Subcutaneous abdominal adipose tissue (tissue), 5 donors: ENCODE results near the gene GPBP1L1.
"Not testable (repeated sequence)": the region's sequence is repeated elsewhere in the genome, so short reads cannot be mapped to it uniquely, and the experiment has no call there.

Experiments used
- H3K27ac ChIP-seq: one replicate; pipeline ENCODE4 v1.7.0; 2013; ENCODE audit warnings: low read depth, mild to moderate bottlenecking, inconsistent platforms, low read length, moderate library complexity
- H3K27me3 ChIP-seq, 5 donors: one replicate each; pipeline ENCODE4 v1.7.0; 2013; ENCODE audit warnings: low read length in 5 of 5, inconsistent platforms in 1 of 5; ENCODE audit not compliant: control insufficient read depth in 5 of 5, insufficient read depth in 4 of 5
- H3K36me3 ChIP-seq, 5 donors: one replicate each; pipeline ENCODE4 v1.7.0; 2013; ENCODE audit warnings: low read length in 5 of 5; ENCODE audit not compliant: control insufficient read depth in 5 of 5, insufficient read depth in 5 of 5
- H3K4me1 ChIP-seq, 5 donors: one replicate each; pipeline ENCODE4 v1.7.0; 2013; ENCODE audit warnings: low read length in 5 of 5, mild to moderate bottlenecking in 3 of 5, moderate library complexity in 1 of 5; ENCODE audit not compliant: control insufficient read depth in 5 of 5, insufficient read depth in 5 of 5
- H3K4me3 ChIP-seq, 5 donors: one replicate each; pipeline ENCODE4 v1.7.0; 2013; ENCODE audit warnings: low read length in 5 of 5, low read depth in 1 of 5
- H3K9ac ChIP-seq, 5 donors: one replicate each; pipeline ENCODE4 v1.7.0; 2013; ENCODE audit warnings: low read length in 5 of 5, mild to moderate bottlenecking in 4 of 5, moderate library complexity in 3 of 5
- H3K9me3 ChIP-seq, 5 donors: one replicate each; pipeline ENCODE4 v1.7.0; 2013; ENCODE audit warnings: low read length in 5 of 5; ENCODE audit not compliant: control insufficient read depth in 5 of 5
- donor health status: healthy.
- donor health status: healthy.
- donor health status: healthy.
- donor health status: healthy.
- donor health status: healthy.

The GPBP1L1 gene

DNA sequence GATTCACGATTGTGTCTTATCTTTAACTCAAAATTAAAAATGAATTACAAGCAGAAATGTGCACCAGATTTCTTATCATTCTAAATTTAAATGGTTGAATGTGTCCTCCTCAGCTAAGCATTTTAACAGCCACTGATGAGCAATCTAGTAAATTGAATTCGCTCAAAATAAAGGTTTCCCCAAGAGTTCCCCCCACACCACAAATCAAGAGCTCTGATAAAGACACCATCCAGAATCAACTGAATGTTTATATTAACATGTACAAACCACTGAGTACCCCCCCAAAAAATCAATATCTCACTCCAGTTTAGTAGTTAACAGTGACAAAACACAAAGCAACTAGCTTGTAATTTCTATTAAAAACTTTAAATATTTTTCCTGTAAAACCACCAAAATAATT lies 1.9 kb downstream of the GPBP1L1 start:
- Histone ChIP-seq H3K36me3 (no peaks in the 10 kb centered on the region), H3K4me1 (peaks cover 5 to 67% (median 56%) of the 10 kb centered on the region in 5 donors), H3K27ac (no peak overlapping the region), H3K9ac (peak overlapping the region in 4 of 5 donors; percentile 96 to 99 (median 99)), H3K9me3 (no peaks in the 10 kb centered on the region), H3K27me3 (no peaks in the 10 kb centered on the region), H3K4me3 (peak overlapping the region in 2 of 5 donors; percentile 97 to 99)

DNA sequence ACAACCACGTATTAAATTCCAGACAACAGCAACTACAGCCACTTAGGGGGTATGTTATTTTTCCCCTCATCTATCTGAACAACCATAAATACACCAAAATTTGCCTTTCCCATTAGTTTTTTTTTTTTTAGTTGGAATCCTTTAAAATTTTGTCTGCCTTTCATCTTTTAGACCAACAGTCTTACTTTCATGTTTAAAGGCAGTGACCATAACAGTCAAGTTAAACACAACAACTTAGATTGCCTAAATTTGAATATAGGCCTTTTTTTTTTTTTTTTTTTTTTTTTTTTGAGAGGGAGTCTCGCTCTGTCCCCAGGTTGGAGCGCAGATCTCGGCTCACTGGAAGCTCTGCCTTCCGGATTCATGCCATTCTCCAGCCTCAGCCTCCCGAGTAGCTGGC lies 3.4 kb downstream of the GPBP1L1 start:
- Histone ChIP-seq H3K9me3 (no peaks in the 10 kb centered on the region), H3K9ac (peak overlapping the region in 1 of 5 donors; percentile 40), H3K4me1 (peaks cover 7 to 66% (median 56%) of the 10 kb centered on the region in 5 donors), H3K27me3 (no peaks in the 10 kb centered on the region), H3K36me3 (no peaks in the 10 kb centered on the region), H3K4me3 (no peak overlapping the region), H3K27ac (no peak overlapping the region)

DNA sequence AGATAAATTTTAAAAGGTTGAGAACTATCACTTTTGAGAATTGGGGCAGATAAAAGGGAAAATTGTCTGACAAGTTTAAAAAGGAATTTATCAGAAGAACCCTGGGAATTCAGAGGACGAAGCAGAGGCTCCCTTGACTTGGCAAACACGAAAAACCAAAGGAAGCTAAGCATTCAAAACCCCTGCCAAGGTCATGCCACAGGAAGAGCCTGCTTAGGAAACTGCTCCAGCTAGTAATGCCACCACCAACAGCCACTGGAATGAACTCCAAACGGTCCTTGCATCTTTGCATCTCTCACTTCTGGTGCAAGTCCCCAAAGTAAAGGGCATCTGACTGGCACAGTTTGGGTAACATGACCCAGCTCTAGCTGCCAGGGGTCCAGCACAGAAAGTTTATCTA lies 7.2 kb downstream of the GPBP1L1 start:
- H3K9ac ChIP-seq, result peak overlapping the region in 2 of 5 donors; percentile 24 to 35
- no peak overlapping the region for H3K4me3 ChIP-seq
- H3K27ac ChIP-seq, result peak overlapping the region; percentile 63
- no peaks in the 10 kb centered on the region for H3K27me3 ChIP-seq
- peaks cover 6 to 64% (median 41%) of the 10 kb centered on the region in 5 donors for H3K4me1 ChIP-seq
- H3K9me3 ChIP-seq, result no peaks in the 10 kb centered on the region
- peaks cover 0 to 5% (median 4%) of the 10 kb centered on the region in 5 donors for H3K36me3 ChIP-seq

DNA sequence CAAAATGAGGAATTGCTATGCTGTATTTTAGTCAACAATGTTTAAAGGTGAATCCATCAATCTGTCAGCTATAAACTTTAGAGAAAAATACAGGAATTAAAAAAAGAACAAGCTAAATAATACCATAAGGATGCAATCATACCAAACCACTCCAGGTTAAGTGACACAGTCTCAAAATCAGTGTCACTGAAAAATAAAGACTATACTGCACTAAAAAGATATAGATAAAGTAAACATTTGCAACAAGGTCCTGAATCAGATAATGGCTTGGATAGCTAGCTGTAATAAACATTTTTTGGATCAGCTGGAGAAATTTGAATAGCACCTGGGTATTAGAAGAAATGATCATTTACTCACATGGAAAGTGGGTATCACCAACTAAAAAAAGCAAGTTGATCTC lies 7.8 kb downstream of the GPBP1L1 start:
- Histone ChIP-seq H3K36me3 (peaks cover 0 to 5% (median 4%) of the 10 kb centered on the region in 5 donors), H3K9ac (peak overlapping the region in 1 of 5 donors; percentile 35), H3K27me3 (no peaks in the 10 kb centered on the region), H3K4me3 (no peak overlapping the region), H3K27ac (peak overlapping the region; percentile 63), H3K4me1 (peaks cover 6 to 60% (median 41%) of the 10 kb centered on the region in 5 donors), H3K9me3 (no peaks in the 10 kb centered on the region)

DNA sequence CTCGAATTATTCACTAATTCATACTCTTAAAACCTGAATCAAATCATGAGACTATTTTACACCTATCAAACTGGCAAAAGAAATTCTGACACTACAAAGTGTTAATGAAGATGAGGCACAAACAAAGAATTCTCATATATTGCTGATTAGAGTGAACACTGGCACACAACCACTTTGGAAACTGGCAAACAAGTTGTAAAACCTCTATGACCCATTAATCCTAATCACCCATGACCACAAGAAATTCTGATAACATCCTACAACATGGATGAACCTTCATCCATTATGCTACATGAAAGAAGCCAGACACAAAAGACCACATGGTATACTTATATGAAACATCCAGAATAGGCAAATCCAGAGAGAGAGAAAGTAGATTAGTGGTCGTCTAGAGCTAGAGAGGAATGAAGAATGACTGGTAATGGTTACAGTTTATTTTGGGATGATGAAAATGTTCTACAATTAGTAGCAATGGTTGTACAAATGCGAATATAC lies 8.5 kb downstream of the GPBP1L1 start:
- Histone ChIP-seq H3K9ac (no peak overlapping the region), H3K27me3 (no peaks in the 10 kb centered on the region), H3K27ac (peak overlapping the region; percentile 33), H3K4me1 (peaks cover 6 to 58% (median 44%) of the 10 kb centered on the region in 5 donors), H3K36me3 (peaks cover 0 to 7% (median 4%) of the 10 kb centered on the region in 5 donors), H3K4me3 (no peak overlapping the region), H3K9me3 (no peaks in the 10 kb centered on the region)

DNA sequence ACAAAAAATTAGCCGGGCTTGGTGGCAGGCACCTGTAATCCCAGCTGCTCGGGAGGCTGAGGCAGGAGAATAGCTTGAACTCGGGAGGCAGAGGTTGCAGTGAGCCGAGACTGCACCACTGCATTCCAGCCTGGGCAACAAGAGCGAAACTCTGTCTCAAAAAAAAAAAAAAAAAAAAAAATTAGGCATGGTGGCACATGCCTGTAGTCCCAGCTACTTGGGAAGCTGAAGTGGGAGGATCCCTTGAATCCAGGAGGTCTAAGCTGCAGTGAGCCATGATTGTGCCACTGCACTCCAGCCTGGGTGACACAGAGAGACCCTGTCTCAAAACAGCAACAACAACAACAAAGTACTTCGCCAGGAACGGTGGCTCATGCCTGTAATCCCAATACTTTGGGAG lies 9.8 kb downstream of the GPBP1L1 start:
- H3K9me3 ChIP-seq, H3K36me3 ChIP-seq, H3K9ac ChIP-seq, H3K27me3 ChIP-seq, H3K4me3 ChIP-seq: not testable (repeated sequence)
- H3K4me1 ChIP-seq, result peaks cover 6 to 49% (median 37%) of the 10 kb centered on the region in 5 donors
- H3K27ac ChIP-seq, result peak overlapping the region; percentile 33

DNA sequence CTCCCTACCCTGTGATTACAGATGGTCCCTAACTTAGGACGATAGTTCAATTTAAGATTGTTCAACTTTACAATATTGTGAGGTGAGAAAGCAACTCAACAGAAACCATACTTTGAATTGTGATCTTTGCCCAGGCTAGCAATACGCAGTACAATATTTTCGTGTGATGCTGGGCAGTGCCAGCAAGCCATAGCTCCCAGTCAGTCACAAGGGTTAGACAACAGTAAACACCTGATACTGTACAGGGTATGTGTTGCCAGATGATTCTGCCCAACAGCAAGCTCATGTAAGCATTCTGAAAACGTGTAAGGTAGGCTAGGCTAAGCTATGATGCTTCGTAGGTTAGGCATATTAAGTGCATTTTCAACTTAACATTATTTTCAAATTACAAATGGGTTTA lies 11.9 kb downstream of the GPBP1L1 start:
- Histone ChIP-seq H3K27me3 (no peaks in the 10 kb centered on the region), H3K4me3 (no peak overlapping the region), H3K9ac (no peak overlapping the region), H3K9me3 (no peaks in the 10 kb centered on the region), H3K4me1 (peaks cover 6 to 44% (median 31%) of the 10 kb centered on the region in 5 donors), H3K36me3 (peaks cover 0 to 7% (median 4%) of the 10 kb centered on the region in 5 donors), H3K27ac (no peak overlapping the region)

DNA sequence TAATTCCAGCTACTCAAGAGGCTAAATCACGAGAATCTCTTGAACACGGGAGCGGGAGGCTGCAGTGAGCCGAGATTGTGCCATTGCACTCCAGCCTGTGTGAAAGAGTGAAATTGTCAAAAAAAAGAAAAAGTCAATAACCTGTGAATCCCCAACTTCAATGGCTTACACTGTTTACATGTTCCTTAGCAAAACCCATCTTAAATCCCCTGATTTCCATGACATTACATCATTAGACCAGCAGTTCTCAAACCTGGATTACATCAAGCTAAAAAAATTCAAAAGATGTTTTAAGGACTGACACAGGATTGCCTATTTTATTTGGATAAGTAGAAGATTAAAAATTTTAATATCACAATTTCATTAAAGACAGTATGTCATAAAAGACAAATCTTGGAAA lies 12.4 kb downstream of the GPBP1L1 start:
- Histone ChIP-seq H3K4me1 (peaks cover 4 to 44% (median 30%) of the 10 kb centered on the region in 5 donors), H3K4me3 (no peak overlapping the region), H3K36me3 (peaks cover 0 to 7% (median 4%) of the 10 kb centered on the region in 5 donors), H3K9me3 (no peaks in the 10 kb centered on the region), H3K9ac (no peak overlapping the region), H3K27me3 (no peaks in the 10 kb centered on the region), H3K27ac (no peak overlapping the region)

DNA sequence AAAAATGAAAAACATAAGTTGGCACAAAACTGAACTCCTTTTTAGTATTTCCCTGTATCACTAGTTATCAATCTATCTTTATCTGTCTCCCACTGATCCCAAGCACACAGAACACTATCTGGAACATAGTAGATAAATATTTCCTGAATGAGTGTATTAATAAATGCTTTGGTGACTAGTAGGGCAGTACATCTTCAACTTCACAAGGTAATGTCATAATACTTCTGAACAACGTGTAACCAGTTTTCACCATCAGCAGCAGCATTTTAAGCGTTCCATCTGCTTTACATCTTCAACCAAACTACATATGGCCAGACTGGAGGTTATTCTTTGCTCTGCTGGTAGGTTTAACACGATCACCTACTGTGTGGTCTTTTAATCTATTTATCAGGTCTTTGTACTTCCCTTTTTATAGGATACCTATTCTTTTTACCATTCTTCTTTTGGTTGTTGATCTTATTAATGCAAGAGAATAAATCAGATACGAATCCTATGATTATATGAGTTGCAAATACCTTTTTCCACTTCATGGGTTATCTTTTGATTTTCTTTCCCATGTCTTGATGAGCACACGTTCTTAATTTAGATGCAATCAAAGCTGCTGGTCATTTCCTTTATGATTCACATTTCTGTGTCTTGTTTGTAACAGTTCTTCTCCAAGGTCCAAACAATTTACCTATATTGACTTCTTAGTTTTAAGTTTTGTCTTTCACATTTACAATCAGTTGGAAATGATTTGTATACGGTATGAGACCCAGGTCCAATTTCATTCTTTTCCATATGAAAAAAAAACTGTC lies 16.3 kb downstream of the GPBP1L1 start:
- no peak overlapping the region for H3K27ac ChIP-seq
- no peak overlapping the region for H3K4me3 ChIP-seq
- peaks cover 2 to 20% (median 15%) of the 10 kb centered on the region in 5 donors for H3K4me1 ChIP-seq
- H3K27me3 ChIP-seq, result no peaks in the 10 kb centered on the region
- peaks cover 0 to 7% (median 4%) of the 10 kb centered on the region in 5 donors for H3K36me3 ChIP-seq
- no peak overlapping the region for H3K9ac ChIP-seq
- no peaks in the 10 kb centered on the region for H3K9me3 ChIP-seq

DNA sequence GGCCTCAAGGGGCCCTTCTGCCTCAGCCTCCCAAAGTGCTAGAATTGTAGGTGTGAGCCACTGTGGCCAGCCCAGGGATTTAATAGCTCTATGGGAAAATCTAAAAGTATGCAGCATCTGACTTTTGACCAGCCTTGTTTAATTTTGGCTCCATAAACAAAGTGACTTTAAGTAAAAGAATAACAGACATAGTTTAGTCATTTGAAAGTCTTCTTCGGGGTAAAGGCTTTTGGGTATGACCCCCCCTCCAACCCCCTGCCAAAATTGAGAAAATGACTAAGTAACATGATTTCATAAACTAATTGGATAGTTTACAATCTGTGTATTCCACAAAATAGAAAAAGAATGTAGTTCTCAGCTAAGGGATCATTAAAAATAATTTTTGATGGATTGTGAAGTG lies 17.0 kb downstream of the GPBP1L1 start:
- H3K9me3 ChIP-seq, result no peaks in the 10 kb centered on the region
- no peak overlapping the region for H3K4me3 ChIP-seq
- peaks cover 2 to 20% (median 15%) of the 10 kb centered on the region in 5 donors for H3K4me1 ChIP-seq
- no peaks in the 10 kb centered on the region for H3K27me3 ChIP-seq
- peaks cover 0 to 4% (median under 1%) of the 10 kb centered on the region in 5 donors for H3K36me3 ChIP-seq
- no peak overlapping the region for H3K9ac ChIP-seq
- no peak overlapping the region for H3K27ac ChIP-seq
